ENCODE results near the gene MACC1. TPM values are rescaled to one million over a fixed set of nuclear protein-coding genes. Genes with fewer than 3 reads are reported as not detected.

MACC1 gene
- total RNA-seq, 3 donors from 2014 or later (not counting 1 experiment from before 2014, with no cell fraction given), result 0.09 to 0.45 (median 0.26) TPM

- Mint-ChIP-seq H3K27ac (no peak overlapping the region), H3K27me3 (ENCODE audit: low read depth in 2 of 2) (no peaks in the 10 kb centered on the region), H3K4me1 (no peaks in the 10 kb centered on the region), H3K9me3 (peaks cover 3 to 5% of the 10 kb centered on the region in 2 donors), H3K4me3 (no peak overlapping the region), H3K36me3 (no peaks in the 10 kb centered on the region)
- H3K4me3 ChIP-seq (ENCODE audit: low read length), result no peak overlapping the region
- no peak overlapping the region for H3K27ac ChIP-seq (ENCODE audit: low read length)
- H3K27me3 ChIP-seq (ENCODE audit: control insufficient read depth, insufficient read depth, low read length), result no peaks in the 10 kb centered on the region
- no peaks in the 10 kb centered on the region for H3K4me1 ChIP-seq (ENCODE audit: control insufficient read depth, insufficient read depth, low read length)
- whole genome bisulfite sequencing (ENCODE audit: insufficient coverage), result 53% methylated on average over 2 of the region's 2 CpGs
- DNase-seq (no peak), ATAC-seq (no peak)
- TF ChIP-seq, protein P1, sequence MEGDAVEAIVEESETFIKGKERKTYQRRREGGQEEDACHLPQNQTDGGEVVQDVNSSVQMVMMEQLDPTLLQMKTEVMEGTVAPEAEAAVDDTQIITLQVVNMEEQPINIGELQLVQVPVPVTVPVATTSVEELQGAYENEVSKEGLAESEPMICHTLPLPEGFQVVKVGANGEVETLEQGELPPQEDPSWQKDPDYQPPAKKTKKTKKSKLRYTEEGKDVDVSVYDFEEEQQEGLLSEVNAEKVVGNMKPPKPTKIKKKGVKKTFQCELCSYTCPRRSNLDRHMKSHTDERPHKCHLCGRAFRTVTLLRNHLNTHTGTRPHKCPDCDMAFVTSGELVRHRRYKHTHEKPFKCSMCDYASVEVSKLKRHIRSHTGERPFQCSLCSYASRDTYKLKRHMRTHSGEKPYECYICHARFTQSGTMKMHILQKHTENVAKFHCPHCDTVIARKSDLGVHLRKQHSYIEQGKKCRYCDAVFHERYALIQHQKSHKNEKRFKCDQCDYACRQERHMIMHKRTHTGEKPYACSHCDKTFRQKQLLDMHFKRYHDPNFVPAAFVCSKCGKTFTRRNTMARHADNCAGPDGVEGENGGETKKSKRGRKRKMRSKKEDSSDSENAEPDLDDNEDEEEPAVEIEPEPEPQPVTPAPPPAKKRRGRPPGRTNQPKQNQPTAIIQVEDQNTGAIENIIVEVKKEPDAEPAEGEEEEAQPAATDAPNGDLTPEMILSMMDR (IDR thresholded peaks at IDR 0.05), result no peak
- no peaks in the 10 kb centered on the region for H3K36me3 ChIP-seq (ENCODE audit: control insufficient read depth, insufficient read depth, low read length)
- intact Hi-C loops (cut with micrococcal nuclease), result no loop called here
- H3K9me3 ChIP-seq (ENCODE audit: control insufficient read depth, insufficient read depth, low read length), result no peaks in the 10 kb centered on the region
These were observed 24.7 kb upstream of the MACC1 start for GRCh38 chr7:20241911-20242261.

DNA sequence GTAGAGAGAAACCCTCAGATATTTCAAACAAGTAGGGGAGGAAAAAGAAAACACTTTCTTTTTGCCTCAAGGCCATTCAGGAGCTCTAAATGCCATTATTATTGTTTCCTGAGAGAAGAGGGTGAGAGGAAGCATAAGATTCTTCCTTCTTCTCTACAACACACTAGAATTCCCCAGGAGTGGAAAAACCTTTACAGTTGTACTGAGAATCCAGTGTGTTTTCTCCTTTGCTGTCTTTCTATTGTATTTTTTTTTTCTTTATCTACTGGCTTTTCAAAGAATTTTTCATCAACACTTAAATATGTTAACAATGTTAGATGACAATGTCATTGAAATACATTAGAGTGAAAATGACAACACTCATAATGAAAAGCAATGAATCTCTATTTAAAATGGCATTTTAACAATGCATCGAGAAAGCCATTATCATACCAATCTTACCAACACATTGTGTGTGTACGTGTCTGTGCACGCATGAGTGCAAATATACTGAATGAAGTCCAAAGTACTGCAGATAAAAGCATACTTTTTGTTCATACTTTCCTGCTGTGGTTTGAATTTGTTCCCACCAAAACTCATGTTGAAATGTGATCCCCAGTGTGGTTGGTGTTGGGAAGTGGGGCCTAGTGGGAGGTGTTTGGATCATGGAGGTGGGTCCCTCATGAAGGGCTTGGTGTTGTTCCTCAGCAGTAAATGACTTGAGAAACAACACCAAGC, 24.2 kb upstream of the MACC1 start:
- DNase-seq (no peak), ATAC-seq (no peak)
- H3K4me3 Mint-ChIP-seq, result no peak overlapping the region
- H3K36me3 ChIP-seq (ENCODE audit: control insufficient read depth, insufficient read depth, low read length), result no peaks in the 10 kb centered on the region
- TF ChIP-seq, protein P1 (IDR thresholded peaks at IDR 0.05), result no peak
- no peak overlapping the region for H3K27ac Mint-ChIP-seq
- H3K36me3 Mint-ChIP-seq, result no peaks in the 10 kb centered on the region
- intact Hi-C loops (cut with micrococcal nuclease), result no loop called here
- no peak overlapping the region for H3K27ac ChIP-seq (ENCODE audit: low read length)
- peaks cover 3 to 6% of the 10 kb centered on the region in 2 donors for H3K9me3 Mint-ChIP-seq
- WGBS (ENCODE audit: insufficient coverage), result 89% methylated on average over 3 of the region's 3 CpGs
- no peak overlapping the region for H3K4me3 ChIP-seq (ENCODE audit: low read length)
- no peaks in the 10 kb centered on the region for H3K4me1 Mint-ChIP-seq
- H3K9me3 ChIP-seq (ENCODE audit: control insufficient read depth, insufficient read depth, low read length), result no peaks in the 10 kb centered on the region
- no peaks in the 10 kb centered on the region for H3K27me3 Mint-ChIP-seq (ENCODE audit: low read depth in 2 of 2)
- H3K27me3 ChIP-seq (ENCODE audit: control insufficient read depth, insufficient read depth, low read length), result no peaks in the 10 kb centered on the region
- no peaks in the 10 kb centered on the region for H3K4me1 ChIP-seq (ENCODE audit: control insufficient read depth, insufficient read depth, low read length)

DNA sequence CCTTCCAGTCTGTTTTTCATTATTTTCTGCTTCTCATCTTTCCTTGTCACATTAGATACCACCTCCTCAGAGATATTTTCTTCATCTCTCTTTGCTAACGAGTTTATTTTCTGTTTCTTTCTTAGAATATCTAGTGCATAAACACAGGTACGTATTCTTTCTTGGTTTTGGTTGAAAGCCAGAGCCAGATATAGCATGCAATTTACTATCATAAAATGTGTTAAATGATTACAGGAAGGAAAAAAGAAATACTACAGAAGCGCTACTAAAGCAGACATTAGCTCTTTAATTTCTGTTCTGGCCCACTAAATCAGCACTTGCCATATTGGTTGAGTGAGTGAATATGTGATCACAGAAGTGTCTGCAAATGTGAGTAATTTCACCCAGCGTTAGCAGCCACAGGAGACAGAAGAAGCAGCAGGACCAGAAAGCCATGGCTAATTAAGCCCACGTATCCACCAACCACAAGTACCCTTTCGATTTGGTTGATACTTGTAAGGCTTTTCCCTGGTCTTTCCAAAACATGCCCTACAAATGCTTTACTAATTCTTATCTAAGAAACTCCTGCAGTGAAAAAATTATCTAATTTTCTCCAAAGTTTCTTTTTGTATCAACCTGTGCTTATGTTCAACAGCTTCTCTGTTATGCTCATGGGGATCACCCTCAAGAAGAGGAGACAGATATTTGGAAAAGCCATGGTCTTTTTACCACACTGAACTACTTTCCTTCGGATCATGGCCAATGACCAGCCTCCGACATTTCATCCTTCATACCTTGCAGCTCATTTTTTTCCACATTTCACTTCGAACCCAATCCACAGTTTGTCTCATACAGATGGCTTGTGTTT, 23.1 kb upstream of the MACC1 start:
- Histone ChIP-seq H3K4me1 (ENCODE audit: control insufficient read depth, insufficient read depth, low read length) (no peaks in the 10 kb centered on the region), H3K27ac (ENCODE audit: low read length) (no peak overlapping the region), H3K9me3 (ENCODE audit: control insufficient read depth, insufficient read depth, low read length) (no peaks in the 10 kb centered on the region), H3K36me3 (ENCODE audit: control insufficient read depth, insufficient read depth, low read length) (no peaks in the 10 kb centered on the region), H3K27me3 (ENCODE audit: control insufficient read depth, insufficient read depth, low read length) (no peaks in the 10 kb centered on the region), H3K4me3 (ENCODE audit: low read length) (no peak overlapping the region)
- no peaks in the 10 kb centered on the region for H3K27me3 Mint-ChIP-seq (ENCODE audit: low read depth in 2 of 2)
- peaks cover 2 to 3% of the 10 kb centered on the region in 2 donors for H3K9me3 Mint-ChIP-seq
- WGBS (ENCODE audit: insufficient coverage), result 87% methylated on average over 8 of the region's 9 CpGs
- intact Hi-C loops (cut with micrococcal nuclease), result no loop called here
- no peak for ATAC-seq
- TF ChIP-seq, protein P1 (IDR thresholded peaks at IDR 0.05), result no peak
- DNase-seq, result no peak
- no peak overlapping the region for H3K4me3 Mint-ChIP-seq
- H3K27ac Mint-ChIP-seq, result no peak overlapping the region
- H3K4me1 Mint-ChIP-seq, result no peaks in the 10 kb centered on the region
- no peaks in the 10 kb centered on the region for H3K36me3 Mint-ChIP-seq
